GM18526 (cell line): Measurements from ENCODE around the gene TCF12.

Experiments used
- POLR2A ChIP-seq: IDR thresholded peaks from 3 replicates; pipeline ENCODE4 v1.6.1; 2011; ENCODE audit not compliant: insufficient read length; ENCODE audit errors: extremely low read depth

The TCF12 gene

GRCh38 chr15:57185507-57186074 is 267.1 kb downstream of the TCF12 start:
- TF ChIP-seq POLR2A: no peak

- TF ChIP-seq POLR2A: no peak
Measured at GRCh38 chr15:57189466-57189865, 271.0 kb downstream of the TCF12 start.

- no peak for TF ChIP-seq POLR2A
Measured at GRCh38 chr15:57190208-57190607, 271.8 kb downstream of the TCF12 start.

GRCh38 chr15:57193161-57193560 is 274.7 kb downstream of the TCF12 start:
- no peak for TF ChIP-seq POLR2A

GRCh38 chr15:57195326-57195725 is 276.9 kb downstream of the TCF12 start:
- no peak for TF ChIP-seq POLR2A

GRCh38 chr15:57196865-57197264 is 278.4 kb downstream of the TCF12 start:
- TF ChIP-seq POLR2A: no peak

- no peak for TF ChIP-seq POLR2A
Measured at GRCh38 chr15:57198131-57198530, 279.7 kb downstream of the TCF12 start.

GRCh38 chr15:57198654-57199291 is 280.3 kb downstream of the TCF12 start:
- no peak for TF ChIP-seq POLR2A

GRCh38 chr15:57201578-57201977 is 283.1 kb downstream of the TCF12 start:
- TF ChIP-seq POLR2A: no peak

GRCh38 chr15:57203906-57204305 is 285.5 kb downstream of the TCF12 start:
- no peak for TF ChIP-seq POLR2A

GRCh38 chr15:57205027-57205855 is 286.8 kb downstream of the TCF12 start:
- no peak for TF ChIP-seq POLR2A

GRCh38 chr15:57205996-57206395 is 287.6 kb downstream of the TCF12 start:
- no peak for TF ChIP-seq POLR2A

- no peak for TF ChIP-seq POLR2A
Measured at GRCh38 chr15:57213862-57214261, 295.4 kb downstream of the TCF12 start.

- TF ChIP-seq POLR2A: no peak
Measured at GRCh38 chr15:57215326-57215725, 296.9 kb downstream of the TCF12 start.

- no peak for TF ChIP-seq POLR2A
Measured at GRCh38 chr15:57215881-57216280, 297.4 kb downstream of the TCF12 start.

- no peak for TF ChIP-seq POLR2A
Measured at GRCh38 chr15:57216288-57216687, 297.8 kb downstream of the TCF12 start.

GRCh38 chr15:57217778-57218598 is 299.5 kb downstream of the TCF12 start:
- TF ChIP-seq POLR2A: no peak
